22Rv1 (cell line): Measurements from ENCODE around the gene RNF187.

Source experiments
- CTCF ChIP-seq: fragments of 450-650 bp; IDR thresholded peaks from 2 replicates; pipeline ENCODE4 v1.5.1; 2017; ENCODE audit warnings: mild to moderate bottlenecking
- ZFX ChIP-seq: fragments of 450-650 bp; IDR thresholded peaks from 2 replicates; pipeline ENCODE4 v1.6.1; 2017; ENCODE audit warnings: antibody characterized with exemption, borderline replicate concordance

DNA sequence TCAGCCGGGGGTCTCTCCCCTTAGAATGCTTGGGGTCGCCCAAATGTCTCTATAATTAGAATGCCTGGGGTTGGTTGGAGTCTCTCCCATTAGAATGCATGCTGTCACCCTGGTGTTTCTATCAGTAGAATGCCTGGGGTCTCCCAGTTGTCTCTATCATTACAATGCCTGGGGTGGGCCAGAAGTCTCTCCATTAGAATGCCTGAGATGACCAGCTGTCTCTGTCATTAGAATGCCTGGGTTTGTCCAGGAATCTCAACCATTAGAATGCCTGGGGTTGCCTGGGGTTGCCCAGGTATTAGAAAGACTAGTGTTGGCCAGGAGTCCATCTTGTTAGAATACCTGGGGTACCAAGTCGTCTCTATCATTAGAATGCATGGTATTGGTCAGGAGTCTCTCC is 51.6 kb downstream of the RNF187 start:
- TF ChIP-seq CTCF, result no peak
- no peak for TF ChIP-seq ZFX
